Fibroblast of mammary gland (primary cell): ENCODE data around the gene SLC25A25.
"Not testable (repeated sequence)": the region's sequence is repeated elsewhere in the genome, so short reads cannot be mapped to it uniquely, and the experiment has no call there.

ENCODE experiments used
- DNase-seq: peaks from one replicate; pipeline ENCODE4 v3.0.0-alpha.2; 2010; ENCODE audit warnings: low read depth
- H3K4me3 ChIP-seq: 2 replicates; pipeline ENCODE4 v1.5.1; 2011; ENCODE audit warnings: low read depth, mild to moderate bottlenecking, low read length, moderate library complexity; ENCODE audit not compliant: control insufficient read depth
- TF ChIP-seq, protein P1 (sequence below): conservative IDR thresholded peaks from 2 replicates; pipeline ENCODE4 v1.5.1; 2011; ENCODE audit warnings: low read depth, low read length, inconsistent platforms; ENCODE audit not compliant: control insufficient read depth, insufficient read depth

SLC25A25 gene

DNA sequence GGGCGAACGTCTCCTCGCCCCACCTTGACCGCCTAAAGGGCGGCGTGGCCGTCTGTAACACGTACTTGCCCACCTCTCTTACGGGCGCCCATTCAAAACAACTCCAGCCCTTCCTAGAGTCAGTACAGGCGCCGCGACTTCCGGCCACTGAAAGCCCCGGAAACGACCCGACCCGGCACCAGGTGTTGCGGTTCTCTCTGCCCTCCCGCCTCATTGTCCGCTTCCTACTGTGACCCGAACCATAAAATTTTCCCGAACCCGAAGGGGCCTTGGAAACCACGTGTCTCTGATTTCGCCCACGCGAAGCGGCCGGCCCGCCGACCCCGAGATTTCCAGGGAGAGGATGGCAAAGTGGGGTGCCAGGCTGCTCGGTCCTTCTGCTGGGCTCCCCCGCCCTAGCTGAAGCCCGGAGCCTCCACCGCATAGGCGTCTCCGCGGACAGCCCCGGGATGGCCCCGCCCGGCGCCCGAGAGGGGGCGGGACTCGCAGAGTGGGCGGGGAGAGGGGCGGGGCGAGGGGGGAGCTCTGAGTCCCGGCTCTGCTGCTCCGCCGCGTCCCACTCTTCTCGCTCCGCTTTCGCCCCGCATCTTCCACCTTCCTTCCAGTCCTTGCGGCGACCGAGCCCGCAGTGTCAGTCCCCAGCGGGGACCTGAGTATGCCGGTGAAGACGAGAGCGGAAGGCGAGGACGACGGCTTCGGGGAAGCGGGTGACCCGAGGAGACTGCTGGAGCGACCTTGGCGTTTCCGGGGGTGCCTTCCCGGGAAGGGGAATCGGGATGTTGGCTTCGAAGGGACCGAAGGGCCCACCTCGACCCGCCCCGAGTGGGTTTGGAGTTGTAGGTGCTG, 60.2 kb downstream of the SLC25A25 start:
- TF ChIP-seq, protein P1, sequence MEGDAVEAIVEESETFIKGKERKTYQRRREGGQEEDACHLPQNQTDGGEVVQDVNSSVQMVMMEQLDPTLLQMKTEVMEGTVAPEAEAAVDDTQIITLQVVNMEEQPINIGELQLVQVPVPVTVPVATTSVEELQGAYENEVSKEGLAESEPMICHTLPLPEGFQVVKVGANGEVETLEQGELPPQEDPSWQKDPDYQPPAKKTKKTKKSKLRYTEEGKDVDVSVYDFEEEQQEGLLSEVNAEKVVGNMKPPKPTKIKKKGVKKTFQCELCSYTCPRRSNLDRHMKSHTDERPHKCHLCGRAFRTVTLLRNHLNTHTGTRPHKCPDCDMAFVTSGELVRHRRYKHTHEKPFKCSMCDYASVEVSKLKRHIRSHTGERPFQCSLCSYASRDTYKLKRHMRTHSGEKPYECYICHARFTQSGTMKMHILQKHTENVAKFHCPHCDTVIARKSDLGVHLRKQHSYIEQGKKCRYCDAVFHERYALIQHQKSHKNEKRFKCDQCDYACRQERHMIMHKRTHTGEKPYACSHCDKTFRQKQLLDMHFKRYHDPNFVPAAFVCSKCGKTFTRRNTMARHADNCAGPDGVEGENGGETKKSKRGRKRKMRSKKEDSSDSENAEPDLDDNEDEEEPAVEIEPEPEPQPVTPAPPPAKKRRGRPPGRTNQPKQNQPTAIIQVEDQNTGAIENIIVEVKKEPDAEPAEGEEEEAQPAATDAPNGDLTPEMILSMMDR = no peak
- H3K4me3 ChIP-seq = peak overlapping the region; percentile 71
- peak; percentile 88 for DNase-seq

DNA sequence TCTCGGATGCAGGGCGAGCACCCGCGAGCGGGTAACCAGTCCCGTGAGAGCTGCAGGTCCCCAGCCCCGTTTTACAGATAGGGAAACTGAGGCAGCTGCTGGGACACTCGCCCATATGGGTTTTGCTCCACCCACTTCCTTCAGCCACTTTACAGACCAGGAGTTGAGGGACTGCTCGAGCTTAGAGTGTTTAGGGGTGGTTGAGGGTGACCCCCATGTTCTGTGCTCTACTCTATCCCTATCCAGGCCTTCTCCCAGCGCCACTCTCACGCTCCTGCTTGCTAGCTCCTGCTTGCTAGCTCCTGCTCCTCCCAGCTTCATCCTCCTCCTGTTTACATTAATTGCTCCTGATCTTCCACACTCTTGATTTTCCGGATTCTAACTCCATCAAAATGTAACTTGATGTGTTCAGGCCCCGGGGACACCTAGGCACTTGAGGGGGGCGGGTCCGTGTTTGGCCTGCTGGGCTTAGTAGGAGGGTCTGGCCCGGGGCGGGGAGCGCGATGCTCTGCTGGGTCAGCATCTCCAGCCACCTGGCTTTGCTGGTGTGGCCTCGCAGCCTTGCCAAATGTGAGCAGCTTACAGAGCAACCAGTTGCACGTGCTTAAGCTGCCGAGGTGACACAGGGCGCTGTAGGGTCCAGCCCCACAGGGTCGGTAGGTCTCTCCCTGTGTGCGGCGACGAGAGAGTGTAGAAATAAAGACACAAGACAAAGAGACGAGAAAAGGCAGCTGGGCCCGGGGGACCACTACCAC, 61.0 kb downstream of the SLC25A25 start:
- no peak for DNase-seq
- TF ChIP-seq, protein P1 = no peak
- peak overlapping the region; percentile 71 for H3K4me3 ChIP-seq

DNA sequence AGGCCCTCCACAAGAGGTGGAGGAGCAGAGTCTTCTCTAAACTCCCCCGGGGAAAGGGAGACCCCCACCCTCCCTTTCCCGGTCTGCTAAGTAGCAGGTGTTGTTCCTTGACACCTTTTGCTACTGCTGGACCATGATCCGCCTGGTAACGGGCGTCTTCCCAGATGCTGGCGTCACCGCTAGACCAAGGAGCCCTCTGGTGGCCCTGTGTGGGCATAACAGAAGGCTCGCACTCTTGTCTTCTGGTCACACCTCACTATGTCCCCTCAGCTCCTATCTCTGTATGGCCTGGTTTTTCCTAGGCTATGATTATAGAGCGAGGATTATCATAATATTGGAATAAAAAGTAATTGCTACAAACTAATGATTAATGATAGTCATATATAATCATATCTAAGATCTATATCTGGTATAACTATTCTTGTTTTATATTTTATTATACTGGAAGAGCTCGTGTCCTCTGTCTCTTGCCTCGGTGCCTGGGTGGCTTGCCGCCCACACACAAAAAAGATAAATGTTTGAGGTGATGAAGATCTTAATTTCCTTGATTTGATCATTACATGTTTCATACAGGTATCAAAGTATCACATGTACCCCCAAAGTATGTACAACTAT, 62.1 kb downstream of the SLC25A25 start:
- not testable (repeated sequence) for DNase-seq, H3K4me3 ChIP-seq

DNA sequence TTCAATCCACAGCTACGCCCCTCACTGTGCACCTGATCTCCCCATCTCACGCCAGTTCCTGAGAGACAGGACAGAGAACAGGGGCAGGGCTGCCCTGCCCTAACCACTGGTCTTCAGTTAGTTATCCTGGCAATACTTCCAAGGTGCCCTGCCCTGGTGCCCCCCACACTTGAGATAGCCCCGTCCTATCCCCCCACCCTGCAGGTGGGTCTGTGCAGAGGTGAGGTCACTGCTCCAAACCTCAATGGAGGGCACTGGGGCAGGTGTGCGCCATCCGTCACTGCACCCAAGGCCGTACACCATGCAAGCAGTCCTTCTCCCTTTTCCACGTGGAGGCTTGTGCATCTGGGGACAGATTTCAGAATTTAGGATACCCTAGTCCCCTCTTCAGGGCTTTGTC, 62.6 kb downstream of the SLC25A25 start:
- H3K4me3 ChIP-seq, DNase-seq: not testable (repeated sequence)

DNA sequence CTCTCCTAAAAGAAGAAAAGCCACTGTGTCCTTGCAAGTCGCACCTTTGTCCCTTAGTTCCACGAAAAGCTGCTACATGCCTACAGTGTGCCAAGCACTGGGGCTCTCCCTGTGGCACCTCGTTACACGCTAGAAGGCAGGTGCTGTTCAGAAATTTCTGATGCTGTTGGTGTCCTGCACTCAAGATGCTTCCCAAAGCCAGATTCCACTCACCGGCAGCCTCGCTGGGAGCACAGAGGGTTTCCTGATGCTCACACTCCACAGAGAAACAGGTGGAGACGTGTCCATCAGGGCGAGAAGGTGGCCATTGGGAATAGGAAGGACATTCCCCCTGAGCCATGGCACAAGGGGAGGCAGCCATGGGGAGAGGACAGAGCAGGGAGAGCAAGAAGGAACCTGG, 63.3 kb downstream of the SLC25A25 start:
- not testable (repeated sequence) for H3K4me3 ChIP-seq, DNase-seq

DNA sequence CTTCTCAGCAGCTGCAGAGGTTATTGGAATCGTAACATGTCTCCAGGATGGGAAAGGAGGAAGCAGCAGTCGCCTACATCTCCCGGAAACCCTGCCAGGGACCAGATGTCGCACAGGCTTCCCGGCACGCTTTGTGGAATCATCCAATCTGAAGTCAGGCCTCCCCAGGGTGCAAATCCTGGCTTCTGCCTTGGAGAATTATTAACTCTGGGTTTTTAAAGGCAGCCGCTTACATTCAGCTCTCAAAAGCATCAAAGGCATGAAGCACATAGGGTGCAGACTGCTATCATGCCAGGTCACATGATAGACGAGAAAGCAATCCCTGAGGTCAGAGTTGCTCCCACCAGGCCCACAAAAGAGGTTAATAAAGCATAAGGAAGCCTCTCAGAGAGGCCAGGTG, 64.1 kb downstream of the SLC25A25 start:
- DNase-seq, H3K4me3 ChIP-seq: not testable (repeated sequence)

DNA sequence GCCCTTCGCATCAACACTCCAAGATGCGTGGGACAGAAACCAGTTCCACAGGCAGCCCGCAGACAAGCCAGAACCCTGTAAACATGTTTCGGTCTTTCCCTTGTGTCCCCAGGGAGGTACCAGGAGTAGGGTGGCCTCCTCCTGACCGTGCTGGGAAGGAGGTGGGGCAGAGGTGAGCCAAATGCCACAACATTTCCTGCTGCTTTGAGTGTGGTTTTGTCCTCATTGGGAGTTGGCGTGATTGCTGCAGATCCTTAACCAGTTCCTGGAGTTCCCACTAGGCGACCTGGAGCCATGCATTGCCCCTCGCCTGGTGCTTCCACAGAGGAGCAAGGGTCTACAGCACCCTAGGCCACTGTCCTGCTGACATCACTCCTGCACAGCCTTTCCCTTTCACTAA, 67.5 kb downstream of the SLC25A25 start:
- H3K4me3 ChIP-seq, DNase-seq: not testable (repeated sequence)

DNA sequence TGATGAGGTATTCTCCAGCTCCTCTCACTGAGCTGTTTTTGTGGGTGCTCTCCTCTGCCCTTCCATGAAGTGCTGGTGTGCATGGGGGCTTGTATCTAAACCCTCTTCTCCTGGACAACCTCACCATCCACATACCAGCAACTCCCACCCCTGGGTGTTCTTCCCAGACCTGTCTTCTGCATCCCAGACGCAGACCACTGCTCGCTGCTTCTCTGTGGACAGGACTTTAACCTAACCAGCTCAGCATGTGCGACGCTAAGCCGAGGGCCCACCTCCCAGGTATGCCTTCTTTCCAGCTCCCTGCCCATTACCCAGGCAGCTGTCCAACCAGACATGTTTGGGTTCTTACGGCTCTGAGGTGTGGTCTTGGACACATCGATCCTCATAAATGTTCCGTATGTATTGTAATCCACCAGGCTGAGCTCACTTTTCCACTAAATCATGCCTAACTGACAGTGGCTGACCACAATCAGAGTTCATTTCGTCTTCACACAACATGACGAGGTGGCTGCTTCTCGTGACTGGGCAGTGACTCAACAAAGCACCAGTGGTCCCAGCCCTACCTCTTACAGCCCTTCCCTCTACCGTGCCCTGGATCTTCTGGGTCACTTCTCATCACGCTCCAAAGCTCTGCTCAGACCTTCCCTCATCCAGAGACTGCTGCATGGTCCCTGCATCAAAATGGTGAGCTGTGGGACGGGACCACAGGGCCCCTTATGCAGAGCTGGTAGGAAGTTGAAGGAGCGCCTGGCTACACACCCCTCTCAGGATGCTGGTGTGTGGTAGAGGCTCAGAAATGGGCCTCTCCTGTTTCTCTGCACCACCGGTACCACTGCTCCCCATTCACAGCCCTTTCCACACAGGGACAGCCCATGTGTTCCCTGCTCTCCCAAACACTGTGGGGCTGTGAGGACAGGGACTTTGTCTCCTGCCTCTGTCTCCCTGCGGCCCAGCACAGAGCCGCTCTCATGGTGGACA, 69.1 kb downstream of the SLC25A25 start:
- peak; percentile 85 for DNase-seq
- H3K4me3 ChIP-seq = no peak overlapping the region
- TF ChIP-seq, protein P1 = no peak

DNA sequence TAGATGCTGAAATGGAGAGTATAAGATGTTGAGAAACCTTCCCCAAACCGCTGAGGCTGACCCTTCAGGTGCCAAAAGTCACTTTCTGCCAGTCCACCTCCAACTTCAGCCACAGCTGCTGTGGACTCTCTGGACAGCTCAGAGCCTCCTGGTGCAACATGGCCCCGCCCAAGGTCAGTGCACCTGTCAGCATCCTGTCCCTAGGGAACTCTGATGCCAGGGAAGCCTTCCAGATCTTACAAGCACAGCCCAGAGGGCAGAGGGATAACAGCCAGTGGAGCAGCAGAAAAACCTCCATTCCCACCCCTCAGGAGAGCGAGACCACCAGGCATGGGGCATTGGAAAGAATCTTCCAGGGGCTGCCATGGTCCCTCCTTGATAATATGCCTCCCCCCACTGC, 70.0 kb downstream of the SLC25A25 start:
- TF ChIP-seq, protein P1 = no peak
- no peak for DNase-seq
- no peak overlapping the region for H3K4me3 ChIP-seq
